T-helper 1 cell treated with Interleukin-12 subunit alpha and Interleukin-12 subunit beta and Interleukin-4 antibody, amounts not matched to agents 30 ng/mL and 1 ng/mL, for 36 hours (primary cell): ENCODE data around the gene CAMKK1. TPM values are rescaled to one million over a fixed set of nuclear protein-coding genes. Genes with fewer than 3 reads are reported as not detected.
"Not testable (repeated sequence)": the region's sequence is repeated elsewhere in the genome, so short reads cannot be mapped to it uniquely, and the experiment has no call there.

Experiments
- intact Hi-C: fragments of 100-400 bp; cut with micrococcal nuclease; formaldehyde crosslinking; loops from one replicate; pipeline ENCODE4 v1.15.1; 2024
- total RNA-seq: library from RNA; stranded (reverse); gene quantifications from 2 replicates; pipeline ENCODE4 v1.2.3, GENCODE V29; 2022

The CAMKK1 gene
- total RNA-seq, 1 donor from 2014 or later = 3.9 TPM

DNA sequence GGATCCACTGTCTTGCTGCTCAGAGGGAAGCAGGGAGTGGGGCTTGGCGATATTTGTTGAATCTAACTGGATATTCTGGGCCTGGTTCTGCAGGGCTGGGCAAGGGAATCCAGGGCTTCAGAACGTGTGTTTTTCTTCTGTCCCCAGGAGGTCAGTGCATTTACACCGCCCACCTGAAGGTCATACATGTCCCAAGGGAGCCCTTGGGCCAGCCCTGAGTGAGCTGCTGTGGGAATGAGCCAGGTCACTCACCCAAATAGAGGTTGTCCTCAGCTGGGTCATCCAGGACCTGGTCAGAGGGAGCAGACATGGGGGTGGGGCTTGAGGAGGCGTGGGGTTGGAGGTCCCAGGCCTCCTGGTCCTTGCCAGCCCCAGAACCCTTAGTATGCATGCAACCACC, 10.6 kb downstream of the CAMKK1 start:
- intact Hi-C loops = no loop called here

DNA sequence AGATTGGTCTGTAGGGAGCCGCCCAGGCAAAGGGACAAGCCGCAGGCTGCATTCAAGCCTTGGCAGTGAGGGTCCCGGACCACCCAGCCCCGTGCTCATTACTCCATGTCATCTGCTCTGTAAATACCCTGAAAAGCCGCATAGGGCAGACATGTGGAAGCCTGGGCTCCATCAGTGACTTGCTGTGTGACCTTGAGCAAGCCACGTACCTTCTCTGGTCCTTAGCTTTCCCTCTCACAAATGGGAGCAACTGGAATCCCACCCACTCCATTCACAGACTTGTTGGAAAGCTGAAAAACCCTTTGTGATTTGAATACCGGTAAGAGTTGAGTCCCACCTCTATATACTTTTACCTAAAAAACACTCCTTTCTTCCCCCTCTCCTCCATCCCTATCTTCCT, 11.9 kb downstream of the CAMKK1 start:
- intact Hi-C loops = no loop called here

DNA sequence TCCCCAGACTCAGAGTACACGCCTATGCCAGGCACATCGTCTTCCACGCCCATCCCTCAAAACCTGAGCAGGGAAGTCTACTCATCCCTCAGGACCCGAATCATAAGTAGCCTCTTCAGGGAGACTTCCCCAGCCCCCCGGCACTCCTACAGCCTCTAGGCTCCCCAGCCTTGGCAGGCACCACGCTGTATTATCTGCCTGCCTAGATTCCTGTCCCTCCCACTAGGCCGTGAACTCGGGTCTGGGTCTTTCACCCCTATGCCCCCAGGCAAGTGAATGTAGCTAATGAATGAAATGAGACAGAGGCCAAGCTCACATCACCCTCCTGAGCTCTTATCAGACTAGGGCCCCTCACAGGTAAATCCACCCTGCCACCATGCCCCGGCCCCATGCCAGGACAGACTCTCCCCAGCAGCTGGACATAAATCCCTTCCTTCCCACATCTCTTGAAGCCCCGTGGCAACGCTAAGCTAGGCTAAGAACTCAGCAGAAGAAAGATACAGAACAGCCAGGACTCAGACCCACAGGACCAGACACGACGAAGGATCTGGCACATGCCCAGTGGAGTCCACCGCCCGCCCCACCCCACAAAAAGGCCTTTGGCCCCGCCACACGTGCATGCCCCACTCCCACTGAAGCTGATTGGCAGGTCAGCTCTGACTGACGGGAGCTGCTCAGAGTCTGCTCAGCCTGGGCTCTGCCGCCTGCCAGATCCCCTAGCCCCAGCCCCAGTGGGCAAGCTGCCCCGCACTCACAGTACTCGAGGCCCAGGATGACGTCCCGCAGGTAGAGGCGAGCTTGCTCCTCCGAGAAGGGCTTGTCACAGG, 13.0 kb downstream of the CAMKK1 start:
- intact Hi-C loops = no loop called here

DNA sequence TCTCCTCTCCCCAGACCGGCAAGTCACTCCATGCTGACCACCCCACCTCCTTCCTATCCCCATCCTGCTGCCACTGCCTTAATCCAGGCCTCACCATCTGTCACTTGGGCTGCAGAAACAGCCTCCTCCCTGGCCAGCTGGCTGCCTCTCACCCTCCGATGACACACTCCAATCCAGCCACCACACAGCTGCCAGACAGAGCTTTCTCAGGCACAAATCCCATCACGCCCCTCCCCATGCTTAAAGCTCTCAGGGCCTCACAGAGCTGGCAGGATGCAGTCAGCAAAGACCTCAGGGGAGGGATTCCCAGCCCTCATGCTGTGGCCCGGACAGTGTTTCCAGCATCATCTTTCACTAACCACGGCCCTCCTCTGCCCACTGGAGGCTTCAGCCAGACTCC, 13.7 kb downstream of the CAMKK1 start:
- intact Hi-C loops = no loop called here

DNA sequence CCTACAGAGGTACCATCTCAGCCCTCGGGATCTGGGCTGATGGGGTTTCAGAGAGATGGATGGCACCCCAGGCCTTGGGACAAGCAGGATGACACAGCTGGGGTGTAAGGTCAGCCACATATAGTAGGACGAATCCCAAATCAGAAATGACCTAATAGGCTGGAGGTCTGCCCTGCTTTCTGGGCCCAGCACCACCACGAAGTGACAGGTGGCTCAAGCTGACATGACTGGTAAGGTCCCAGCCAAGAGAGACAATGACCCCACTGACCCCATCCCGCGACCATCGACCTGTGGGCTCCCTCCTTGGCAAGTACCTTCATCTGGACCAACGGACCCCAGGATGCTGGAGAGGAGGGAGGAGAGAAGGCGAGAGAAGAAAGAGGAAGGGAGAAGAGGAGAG, 15.6 kb downstream of the CAMKK1 start:
- intact Hi-C loops = no loop called here

DNA sequence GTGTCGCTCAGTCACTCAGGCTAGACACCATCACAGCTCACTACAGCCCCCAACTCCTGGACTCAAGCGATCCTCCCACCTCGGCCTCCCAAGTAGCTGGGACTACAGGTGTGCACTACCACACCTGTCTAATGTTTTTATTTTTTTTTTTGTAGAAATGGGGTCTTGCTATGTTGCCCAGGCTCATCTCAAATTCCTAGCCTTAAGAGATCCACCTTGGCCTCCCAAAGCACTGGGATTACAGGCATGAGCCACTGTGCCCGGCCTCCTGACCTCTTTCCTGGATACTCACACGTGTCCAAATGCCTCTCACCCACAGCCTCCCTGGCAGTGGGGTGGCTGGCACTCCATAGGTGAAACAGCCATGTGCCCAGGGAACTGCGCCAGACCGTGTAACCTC, 17.5 kb downstream of the CAMKK1 start:
- intact Hi-C loops = no loop called here

DNA sequence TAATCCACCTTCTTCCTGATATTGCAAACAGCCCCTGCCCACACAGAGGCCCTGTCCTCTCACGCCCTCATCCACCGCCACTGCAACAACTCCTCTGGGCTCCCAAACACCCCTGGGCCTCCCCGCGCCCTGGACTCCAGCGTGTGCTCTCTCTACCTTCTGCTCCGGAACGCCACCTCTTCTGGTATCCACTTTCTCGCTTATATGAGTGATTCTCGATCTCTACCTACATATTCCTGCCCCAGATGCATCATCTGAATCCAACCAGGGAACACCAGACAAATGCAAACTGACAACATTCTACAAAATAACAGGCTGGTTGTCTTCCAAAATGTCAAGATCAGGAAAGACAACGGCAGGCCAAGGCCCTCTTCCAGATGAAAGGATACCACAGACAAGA, 19.0 kb downstream of the CAMKK1 start:
- intact Hi-C loops = no loop called here

DNA sequence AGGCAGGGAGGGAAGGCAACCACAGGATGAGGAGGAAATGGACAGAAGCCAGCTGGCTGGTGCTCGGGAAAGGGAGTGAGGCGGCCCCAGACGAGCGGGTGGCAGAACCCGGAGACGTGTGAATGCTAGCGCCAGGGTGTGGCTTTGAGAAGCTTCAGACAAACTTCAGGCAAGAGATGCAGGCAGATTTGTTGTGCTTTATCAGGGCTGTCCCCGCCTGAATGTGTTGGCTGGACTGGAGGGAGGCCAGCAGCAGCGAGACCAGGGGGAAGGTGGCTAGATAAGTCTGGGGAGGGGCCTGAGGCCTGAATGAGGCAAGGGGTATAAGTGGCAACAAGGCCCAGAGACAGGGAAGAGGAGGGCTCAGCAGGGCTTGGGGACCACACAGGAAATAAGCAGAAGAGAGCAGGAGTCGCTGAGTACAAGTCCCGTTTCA, 22.0 kb downstream of the CAMKK1 start:
- intact Hi-C loops = loop anchor here (2.0 kb wide), 1 partner anchor 22 kb away; the partner anchor contains the start of gene CAMKK1

DNA sequence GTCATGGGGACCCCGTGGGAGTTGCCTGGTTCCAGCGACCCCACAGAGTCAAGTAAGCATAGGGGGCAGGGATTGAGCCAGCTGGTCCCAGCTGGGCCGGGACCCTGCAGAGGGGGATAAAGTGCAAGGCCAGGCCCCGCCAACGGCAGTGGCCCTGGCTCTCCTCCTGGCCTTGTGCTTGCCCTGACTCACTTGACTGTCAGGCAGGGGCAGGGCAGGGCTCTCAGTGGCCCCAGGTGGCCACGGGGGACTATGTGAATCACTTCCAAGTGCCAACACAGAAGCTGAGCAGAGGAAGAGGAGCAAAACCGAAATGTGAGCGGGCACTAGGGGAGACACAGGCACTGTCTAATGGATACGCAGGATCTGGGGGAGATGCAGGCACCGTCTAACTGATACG, 25.2 kb downstream of the CAMKK1 start:
- intact Hi-C loops = no loop called here

DNA sequence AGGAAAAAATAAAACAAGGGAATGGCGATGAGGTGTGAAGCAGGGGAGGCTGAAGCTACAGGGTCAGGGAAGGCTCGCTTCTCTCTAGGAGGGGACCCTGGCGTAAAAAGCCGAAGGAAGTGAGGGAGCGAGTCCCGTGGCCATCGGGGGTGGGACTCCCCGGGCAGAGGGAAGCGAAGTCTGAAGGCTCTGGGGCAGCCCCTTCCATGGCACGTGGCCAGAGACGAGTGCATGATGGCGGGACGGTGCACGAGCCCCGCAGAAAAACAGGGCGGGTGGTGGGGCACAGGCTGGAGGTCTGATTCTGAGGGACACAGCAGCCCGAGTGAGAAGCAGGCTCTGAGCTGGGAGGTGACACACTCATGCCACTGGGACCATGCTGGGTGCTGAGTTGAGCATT, 25.7 kb downstream of the CAMKK1 start:
- intact Hi-C loops = no loop called here

DNA sequence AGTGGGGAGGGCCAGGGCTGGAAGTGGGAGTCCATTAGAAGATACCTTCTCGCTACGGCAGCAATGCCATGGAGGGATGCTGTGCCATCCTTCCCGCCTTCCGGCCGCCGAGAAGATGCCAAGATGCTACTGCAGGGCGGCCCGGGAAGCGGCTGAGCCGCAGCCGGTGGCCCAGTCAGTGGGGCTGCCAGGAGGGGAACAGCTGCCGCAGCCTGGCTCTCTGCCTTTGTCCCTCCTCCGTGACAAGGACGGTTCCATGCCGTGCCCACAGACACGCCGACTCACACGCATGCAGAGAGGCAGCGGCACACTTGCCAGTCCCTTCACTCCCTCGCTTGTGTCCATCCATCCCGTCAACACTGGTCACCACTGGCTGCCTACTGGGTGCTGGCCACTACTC, 26.6 kb downstream of the CAMKK1 start:
- intact Hi-C loops = no loop called here

DNA sequence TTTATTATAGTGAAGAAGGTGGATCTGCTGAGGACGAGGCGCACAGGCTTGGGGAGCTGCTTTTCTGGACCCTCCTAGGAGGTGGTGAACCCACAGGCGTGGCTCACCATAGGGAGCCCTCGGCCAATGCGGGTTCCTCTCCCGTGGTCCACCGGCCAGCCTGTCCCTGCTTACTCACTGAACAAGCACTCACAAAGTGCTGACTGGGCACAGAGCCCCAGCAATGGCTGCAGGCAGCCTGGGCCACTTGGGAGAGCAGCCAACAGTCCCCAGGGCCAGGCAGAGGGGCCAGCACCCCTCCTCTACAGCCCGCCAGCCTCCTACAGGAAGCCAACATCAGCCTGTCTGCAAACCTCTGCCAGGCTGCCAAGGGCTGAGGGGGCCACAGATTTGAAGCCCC, 27.7 kb downstream of the CAMKK1 start:
- intact Hi-C loops = no loop called here

DNA sequence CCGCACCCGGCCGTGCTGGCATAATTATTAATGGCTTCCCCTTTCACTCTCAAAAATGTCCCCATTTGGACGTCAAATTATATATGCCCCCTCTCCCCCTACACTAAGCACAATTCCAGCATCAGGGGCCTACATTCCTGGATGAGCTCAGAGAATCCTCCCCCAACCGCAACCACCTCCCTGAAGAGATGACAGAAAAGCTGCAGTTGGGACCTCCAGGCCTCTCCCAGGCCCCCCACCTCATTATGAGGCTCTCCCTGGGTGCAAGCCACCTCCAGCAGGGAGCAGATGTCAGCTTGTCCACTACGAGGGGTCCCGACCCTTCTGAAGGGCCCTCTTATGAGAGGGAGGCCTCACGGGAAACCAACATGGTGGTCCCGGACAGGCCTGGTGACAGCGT, 28.3 kb downstream of the CAMKK1 start:
- intact Hi-C loops = loop anchor here (5.0 kb wide), 1 partner anchor 208 kb away; no protein-coding TSS in a partner anchor

DNA sequence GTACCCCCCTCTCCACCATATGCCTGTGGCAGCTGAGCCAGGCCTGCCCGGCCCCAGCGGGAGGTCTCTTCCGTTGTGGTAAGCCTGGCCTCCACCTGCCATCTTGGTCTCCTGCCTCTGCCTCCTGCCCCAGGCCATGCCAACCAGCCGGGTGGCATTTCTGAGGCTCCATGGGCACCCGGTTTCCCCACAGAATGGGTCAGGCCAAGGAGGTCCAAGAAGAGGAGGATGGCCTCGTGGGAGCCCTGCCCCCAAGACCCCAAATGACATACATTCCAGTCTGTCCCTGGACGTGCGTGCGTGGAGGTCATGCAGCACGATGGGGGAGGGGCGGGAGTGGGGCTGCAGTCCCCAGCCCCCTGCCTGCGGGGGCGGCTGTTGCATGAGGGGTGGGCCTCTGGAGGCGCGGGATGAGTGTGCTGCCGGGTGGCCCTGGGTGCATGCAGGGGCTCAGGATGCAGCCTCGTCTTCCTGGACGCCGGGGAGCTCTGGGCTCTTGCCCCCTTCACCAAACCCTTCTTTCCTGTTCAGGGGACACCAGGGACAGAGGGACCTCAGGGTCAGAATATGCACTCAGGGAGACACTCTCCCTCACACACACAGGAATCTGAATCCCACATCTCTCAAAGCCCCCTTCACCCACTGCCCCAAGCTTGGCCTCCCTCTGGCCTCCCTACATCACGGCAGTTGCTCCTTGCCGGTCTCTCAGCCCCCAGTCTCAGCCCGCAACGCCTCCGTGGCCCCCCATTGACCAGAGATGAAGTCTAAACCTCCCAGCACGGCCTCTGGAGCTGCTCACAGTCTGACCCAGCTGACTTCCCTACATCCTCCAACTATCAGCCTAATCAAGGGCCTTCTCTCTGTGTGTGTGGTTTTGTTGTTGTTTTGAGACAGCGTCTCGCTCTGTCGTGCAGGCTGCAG, 30.8 kb downstream of the CAMKK1 start:
- intact Hi-C loops = loop anchor here (2.0 to 5.0 kb wide), 2 partner anchors 31 to 210 kb away; partner anchors contain the start of gene CAMKK1

DNA sequence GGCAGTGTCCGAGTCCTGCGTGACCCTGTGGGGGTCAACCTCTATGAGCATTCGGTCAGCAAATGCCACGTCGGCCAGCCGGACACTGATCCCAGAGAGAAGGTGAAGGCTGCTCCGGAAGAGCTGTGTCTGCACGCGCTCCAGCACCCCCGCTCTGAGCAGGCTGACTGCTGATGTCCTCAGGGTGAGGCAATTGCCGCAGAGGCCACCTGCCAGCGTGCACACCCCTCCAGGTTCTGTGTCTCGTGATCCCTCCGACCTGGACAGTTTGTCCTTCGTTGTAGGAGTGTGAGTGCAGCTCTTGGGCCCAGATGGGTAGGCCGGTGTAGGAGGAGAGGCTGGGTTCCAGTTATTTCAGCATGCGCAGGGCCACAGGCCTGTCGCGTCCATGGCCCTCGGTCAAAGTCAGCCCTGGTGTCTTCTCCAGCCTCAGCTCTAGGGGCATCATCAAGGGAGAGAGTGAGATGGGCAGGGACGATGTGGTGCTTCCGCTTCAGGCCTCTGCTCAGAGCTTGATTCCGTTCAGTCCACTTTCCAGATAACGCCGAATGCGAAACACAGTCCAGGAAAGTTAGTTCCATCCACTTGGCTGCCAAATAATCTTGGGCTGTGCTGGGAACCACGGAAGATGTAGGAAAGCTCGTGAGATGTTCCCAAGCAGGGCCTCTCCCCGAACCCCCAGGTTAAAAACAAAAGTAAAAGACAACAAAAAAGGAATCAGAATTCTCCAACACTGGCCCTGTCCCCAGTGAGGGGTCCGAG, 31.7 kb downstream of the CAMKK1 start:
- intact Hi-C loops = loop anchor here (5.0 kb wide), 1 partner anchor 211 kb away; no protein-coding TSS in a partner anchor

DNA sequence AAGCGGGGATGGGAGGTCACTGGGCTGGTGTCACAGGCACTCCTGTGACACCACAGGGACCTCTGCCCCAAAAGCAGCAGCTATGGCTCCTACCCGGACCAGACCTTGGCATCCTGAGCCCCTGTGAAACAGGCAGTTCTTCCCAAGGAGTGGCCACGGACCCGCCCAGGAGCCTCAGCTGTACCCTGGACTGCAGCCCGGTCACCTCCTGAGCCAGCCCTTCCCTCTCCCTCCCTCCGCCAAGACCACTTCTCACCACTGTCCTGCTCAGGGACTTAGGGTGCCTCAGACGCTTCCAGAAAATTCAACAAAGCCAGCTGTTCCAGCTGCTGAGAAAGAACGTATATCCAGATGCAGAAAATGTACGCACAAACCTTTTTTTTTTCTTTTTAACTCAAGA, 32.9 kb downstream of the CAMKK1 start:
- intact Hi-C loops = loop anchor here (5.0 kb wide), 1 partner anchor 212 kb away; no protein-coding TSS in a partner anchor

DNA sequence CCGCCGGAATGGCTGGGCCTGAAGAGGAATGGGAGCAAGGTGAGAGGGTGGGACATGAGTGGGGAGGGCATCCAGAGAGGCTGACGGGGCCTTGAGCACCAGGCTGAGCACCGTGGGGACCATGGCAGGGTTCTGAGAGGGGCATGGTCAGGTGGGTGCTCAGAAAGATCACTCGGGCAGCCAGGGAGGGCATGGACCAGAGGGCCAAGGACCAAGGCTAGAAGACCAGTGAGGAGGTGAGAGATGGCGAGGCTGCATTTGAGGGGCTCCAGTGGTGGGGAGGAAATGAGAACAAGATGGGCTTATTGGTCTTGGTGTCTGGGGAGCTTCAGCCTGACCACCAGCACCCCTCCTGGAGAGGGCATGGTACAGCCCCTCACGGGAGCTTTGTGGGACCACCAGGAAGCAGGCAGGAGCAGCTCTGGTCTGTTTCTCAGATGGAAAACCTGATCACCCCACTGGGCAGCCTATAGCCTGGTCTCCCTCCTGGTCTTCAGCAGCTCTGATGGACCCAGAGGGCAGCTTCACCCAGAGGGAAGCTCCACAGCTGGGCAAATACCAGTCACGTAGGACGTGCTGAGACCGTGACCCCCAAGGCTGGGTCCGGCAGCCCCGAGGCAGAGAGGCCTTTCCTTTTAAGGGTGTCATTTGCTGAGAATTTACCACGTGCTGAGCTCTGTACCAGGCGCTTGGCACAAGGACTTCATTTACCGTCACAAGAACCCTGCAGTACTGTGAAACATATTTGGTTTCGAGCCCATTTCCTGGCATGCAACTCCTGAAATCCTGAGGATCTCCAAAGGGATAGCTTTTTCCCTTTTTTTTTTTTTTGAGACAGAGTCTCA, 35.4 kb downstream of the CAMKK1 start:
- intact Hi-C loops = no loop called here

DNA sequence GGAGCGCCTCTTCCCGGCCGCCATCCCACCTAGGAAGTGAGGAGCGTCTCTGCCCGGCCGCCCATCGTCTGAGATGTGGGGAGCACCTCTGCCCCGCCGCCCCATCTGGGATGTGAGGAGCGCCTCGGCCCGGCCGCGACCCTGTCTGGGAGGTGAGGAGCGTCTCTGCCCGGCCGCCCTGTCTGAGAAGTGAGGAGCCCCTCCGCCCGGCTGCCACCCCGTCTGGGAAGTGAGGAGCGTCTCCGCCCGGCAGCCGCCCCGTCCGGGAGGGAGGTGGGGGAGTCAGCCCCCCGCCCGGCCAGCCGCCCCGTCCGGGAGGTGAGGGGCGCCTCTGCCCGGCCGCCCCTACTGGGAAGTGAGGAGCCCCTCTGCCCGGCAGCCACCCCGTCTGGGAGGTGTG, 38.6 kb downstream of the CAMKK1 start:
- intact Hi-C loops = not testable (repeated sequence)

DNA sequence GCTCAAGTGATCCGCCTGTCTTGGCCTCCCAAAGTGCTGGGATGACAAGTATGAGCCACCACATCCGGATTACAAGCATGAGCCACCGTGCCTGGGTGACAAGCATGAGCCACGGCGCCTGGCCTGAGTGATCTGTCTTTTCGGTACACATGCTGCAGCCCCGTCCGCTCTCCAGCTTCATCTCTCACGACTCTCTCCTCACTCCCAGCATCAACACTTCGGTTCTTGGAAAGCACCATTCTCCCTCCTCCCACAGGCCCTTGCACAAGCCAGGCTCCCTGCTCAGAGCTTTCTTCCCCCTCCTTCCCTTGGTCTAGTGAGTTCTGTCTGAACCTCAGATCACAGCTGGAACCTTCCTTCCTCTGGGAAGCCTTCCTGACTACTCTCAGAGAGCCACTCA, 40.3 kb downstream of the CAMKK1 start:
- intact Hi-C loops = no loop called here

DNA sequence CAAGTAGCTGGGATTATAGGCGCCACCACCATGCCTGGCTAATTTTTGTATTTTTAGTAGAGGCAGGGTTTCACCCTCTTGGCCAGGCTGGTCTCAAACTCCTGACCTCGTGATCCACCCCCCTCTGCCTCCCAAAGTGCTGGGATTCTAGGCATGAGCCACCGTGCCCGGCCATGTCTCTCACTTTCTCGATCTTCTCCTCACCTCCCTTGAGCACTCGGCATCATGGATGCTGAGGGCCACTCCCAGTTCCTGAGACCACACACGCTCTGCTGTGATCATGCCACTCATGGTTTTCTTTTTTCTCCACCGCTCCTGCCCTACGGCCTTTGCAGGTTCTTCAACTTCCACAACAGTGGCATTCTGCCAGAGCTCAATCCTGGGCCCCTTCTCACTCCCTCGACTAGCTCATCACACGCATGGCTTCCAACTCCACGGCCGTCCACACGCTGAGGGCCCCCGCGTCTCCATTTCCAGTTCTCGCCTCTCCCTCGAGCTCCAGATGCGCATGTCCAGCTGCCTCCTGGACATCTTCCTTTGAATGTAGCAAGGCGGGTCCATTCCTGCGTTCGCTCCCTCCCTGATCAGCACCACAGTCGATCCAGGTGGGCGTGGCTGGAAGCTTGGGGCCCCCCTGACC, 41.3 kb downstream of the CAMKK1 start:
- intact Hi-C loops = no loop called here
